ENCODE results near the gene SLC30A2.
"Not testable (repeated sequence)": the region's sequence is repeated elsewhere in the genome, so short reads cannot be mapped to it uniquely, and the experiment has no call there.

Gene SLC30A2

DNA sequence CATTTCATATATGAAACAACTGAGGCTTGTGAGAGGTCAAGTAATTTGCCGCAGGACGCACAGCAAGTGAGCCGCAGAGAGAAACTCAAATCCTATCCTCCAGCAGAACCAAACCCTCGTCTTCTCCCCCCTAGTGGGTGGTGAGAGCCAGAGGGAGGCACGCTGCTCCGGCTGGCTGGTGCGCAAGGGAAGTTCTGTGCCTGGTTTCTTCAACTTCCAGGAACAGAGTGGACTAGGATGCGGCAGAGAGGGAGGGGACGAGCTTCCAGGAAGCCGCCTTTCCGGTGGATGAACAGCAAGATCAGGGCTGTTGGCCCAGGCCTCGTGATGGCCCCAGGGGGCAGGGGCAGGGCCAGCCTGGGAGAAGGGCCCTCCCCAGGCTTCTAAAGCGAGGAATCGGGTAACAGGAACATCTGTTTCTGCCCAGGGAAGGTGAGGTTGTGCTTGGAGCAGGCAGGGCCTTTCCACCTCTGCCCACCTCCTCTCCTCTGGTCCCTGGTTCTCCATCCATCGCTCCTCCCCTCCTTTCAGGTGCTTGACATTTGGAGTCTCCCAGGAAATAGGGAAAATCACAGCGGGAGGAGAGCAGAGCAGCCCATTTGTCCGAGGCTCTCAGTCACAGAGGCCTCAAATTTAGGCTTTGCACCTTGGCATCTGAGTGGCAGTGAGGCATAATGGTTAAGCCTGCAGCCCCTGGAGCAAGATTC is 48.9 kb upstream of the SLC30A2 start (continued):
- no peak for TF ChIP-seq PRDM2 (tag by site-specific recombination; IDR thresholded peaks at IDR 0.05; ENCODE audit: borderline replicate concordance)
- TF ChIP-seq ZNF223 (tag by site-specific recombination; IDR thresholded peaks at IDR 0.05), result no peak
- peak; percentile 59; the same call in 1 of the 2 replicates for TF ChIP-seq ZNF561 (tag by site-specific recombination; IDR thresholded peaks at IDR 0.05; ENCODE audit: borderline replicate concordance)
- TF ChIP-seq IKZF3 (tag by site-specific recombination; IDR thresholded peaks at IDR 0.05), result 0 out of 2 replicates have a peak, but pooled peaks have one; percentile 28

GRCh38 chr1:26094076-26094669 is 48.3 kb upstream of the SLC30A2 start:
- Histone ChIP-seq H3K4me3 (ENCODE audit: low read depth, low read length) (no peak overlapping the region), H3K9me3 (ENCODE audit: control insufficient read depth, insufficient read depth, low read depth, low read length) (no peaks in the 10 kb centered on the region), H3K4me1 (ENCODE audit: control insufficient read depth, insufficient read depth, low read length) (no peaks in the 10 kb centered on the region), H3K27ac (ENCODE audit: extremely low read depth, low read depth, low read length) (no peak overlapping the region), H3K36me3 (ENCODE audit: control insufficient read depth in 2 of 2, insufficient read depth in 1 of 2, low read length in 2 of 2) (no peaks in the 10 kb centered on the region)
- POLR2A ChIA-PET, result interaction anchor here (0.7 kb wide), 1 partner anchor 36 kb away, joined by 4 read pairs; no protein-coding TSS in a partner anchor
- CTCF ChIA-PET, result no interaction called here
- peak; percentile 22; the same call in 1 of the 2 replicates for TF ChIP-seq ZBTB20 (tag by site-specific recombination; IDR thresholded peaks at IDR 0.05)
- peak; percentile 47 for TF ChIP-seq SCRT2 (tag by site-specific recombination; IDR thresholded peaks at IDR 0.05)
- TF ChIP-seq, protein P1, sequence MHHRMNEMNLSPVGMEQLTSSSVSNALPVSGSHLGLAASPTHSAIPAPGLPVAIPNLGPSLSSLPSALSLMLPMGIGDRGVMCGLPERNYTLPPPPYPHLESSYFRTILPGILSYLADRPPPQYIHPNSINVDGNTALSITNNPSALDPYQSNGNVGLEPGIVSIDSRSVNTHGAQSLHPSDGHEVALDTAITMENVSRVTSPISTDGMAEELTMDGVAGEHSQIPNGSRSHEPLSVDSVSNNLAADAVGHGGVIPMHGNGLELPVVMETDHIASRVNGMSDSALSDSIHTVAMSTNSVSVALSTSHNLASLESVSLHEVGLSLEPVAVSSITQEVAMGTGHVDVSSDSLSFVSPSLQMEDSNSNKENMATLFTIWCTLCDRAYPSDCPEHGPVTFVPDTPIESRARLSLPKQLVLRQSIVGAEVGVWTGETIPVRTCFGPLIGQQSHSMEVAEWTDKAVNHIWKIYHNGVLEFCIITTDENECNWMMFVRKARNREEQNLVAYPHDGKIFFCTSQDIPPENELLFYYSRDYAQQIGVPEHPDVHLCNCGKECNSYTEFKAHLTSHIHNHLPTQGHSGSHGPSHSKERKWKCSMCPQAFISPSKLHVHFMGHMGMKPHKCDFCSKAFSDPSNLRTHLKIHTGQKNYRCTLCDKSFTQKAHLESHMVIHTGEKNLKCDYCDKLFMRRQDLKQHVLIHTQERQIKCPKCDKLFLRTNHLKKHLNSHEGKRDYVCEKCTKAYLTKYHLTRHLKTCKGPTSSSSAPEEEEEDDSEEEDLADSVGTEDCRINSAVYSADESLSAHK (tag by site-specific recombination; IDR thresholded peaks at IDR 0.05), result no peak
- TF ChIP-seq GLIS1 (tag by site-specific recombination; IDR thresholded peaks at IDR 0.05), result no peak

- POLR2A ChIA-PET; H3K36me3 ChIP-seq (ENCODE audit: control insufficient read depth in 2 of 2, insufficient read depth in 1 of 2, low read length in 2 of 2); H3K27ac ChIP-seq (ENCODE audit: extremely low read depth, low read depth, low read length); CTCF ChIA-PET; H3K4me1 ChIP-seq (ENCODE audit: control insufficient read depth, insufficient read depth, low read length); H3K9me3 ChIP-seq (ENCODE audit: control insufficient read depth, insufficient read depth, low read depth, low read length); H3K4me3 ChIP-seq (ENCODE audit: low read depth, low read length): not testable (repeated sequence)
Observed at GRCh38 chr1:26093569-26093968, 47.7 kb upstream of the SLC30A2 start.

DNA sequence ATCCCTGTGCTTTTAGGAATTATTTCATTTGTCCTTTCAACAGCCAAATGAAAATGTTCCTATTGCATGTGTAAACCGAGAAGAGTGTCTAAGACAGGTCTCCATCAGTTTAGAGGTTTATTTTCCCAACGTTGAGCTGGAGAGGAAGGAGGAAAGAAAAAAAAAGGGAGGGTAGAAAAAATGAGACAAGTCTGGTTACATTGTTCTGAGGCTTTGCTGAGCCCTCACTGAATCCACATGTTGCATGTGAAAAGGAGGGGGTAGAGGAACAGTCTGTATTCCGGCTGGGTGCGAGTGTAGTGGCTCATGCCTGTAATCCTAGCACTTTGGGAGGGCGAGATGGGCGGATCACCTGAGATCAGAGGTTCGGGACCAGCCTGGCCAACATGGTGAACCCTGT is 46.5 kb upstream of the SLC30A2 start:
- no peaks in the 10 kb centered on the region for H3K36me3 ChIP-seq (ENCODE audit: control insufficient read depth in 2 of 2, insufficient read depth in 1 of 2, low read length in 2 of 2)
- ChIA-PET POLR2A (no interaction called here), CTCF (interaction anchor here (1.0 kb wide), 1 partner anchor 9 kb away, joined by 4 read pairs; no protein-coding TSS in a partner anchor)
- no peak overlapping the region for H3K27ac ChIP-seq (ENCODE audit: extremely low read depth, low read depth, low read length)
- no peaks in the 10 kb centered on the region for H3K9me3 ChIP-seq (ENCODE audit: control insufficient read depth, insufficient read depth, low read depth, low read length)
- no peaks in the 10 kb centered on the region for H3K4me1 ChIP-seq (ENCODE audit: control insufficient read depth, insufficient read depth, low read length)
- no peak overlapping the region for H3K4me3 ChIP-seq (ENCODE audit: low read depth, low read length)
- TF ChIP-seq ZNF561 (tag by site-specific recombination; IDR thresholded peaks at IDR 0.05; ENCODE audit: borderline replicate concordance), result no peak
- TF ChIP-seq, protein P2, sequence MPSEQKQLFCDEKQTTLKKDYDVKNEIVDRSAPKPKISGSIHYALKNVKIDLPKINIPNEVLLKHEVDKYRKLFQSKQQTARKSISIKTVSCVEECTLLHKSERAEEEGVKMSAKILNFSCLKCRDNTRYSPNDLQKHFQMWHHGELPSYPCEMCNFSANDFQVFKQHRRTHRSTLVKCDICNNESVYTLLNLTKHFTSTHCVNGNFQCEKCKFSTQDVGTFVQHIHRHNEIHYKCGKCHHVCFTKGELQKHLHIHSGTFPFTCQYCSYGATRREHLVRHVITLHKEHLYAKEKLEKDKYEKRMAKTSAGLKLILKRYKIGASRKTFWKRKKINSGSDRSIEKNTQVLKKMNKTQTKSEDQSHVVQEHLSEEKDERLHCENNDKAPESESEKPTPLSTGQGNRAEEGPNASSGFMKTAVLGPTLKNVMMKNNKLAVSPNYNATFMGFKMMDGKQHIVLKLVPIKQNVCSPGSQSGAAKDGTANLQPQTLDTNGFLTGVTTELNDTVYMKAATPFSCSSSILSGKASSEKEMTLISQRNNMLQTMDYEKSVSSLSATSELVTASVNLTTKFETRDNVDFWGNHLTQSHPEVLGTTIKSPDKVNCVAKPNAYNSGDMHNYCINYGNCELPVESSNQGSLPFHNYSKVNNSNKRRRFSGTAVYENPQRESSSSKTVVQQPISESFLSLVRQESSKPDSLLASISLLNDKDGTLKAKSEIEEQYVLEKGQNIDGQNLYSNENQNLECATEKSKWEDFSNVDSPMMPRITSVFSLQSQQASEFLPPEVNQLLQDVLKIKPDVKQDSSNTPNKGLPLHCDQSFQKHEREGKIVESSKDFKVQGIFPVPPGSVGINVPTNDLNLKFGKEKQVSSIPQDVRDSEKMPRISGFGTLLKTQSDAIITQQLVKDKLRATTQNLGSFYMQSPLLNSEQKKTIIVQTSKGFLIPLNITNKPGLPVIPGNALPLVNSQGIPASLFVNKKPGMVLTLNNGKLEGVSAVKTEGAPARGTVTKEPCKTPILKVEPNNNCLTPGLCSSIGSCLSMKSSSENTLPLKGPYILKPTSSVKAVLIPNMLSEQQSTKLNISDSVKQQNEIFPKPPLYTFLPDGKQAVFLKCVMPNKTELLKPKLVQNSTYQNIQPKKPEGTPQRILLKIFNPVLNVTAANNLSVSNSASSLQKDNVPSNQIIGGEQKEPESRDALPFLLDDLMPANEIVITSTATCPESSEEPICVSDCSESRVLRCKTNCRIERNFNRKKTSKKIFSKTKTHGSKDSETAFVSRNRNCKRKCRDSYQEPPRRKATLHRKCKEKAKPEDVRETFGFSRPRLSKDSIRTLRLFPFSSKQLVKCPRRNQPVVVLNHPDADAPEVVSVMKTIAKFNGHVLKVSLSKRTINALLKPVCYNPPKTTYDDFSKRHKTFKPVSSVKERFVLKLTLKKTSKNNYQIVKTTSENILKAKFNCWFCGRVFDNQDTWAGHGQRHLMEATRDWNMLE (tag by site-specific recombination; conservative IDR thresholded peaks at IDR 0.05; ENCODE audit: low read depth), result no peak
- no peak for TF ChIP-seq ZNF239 (tag by site-specific recombination; IDR thresholded peaks at IDR 0.05)
- TF ChIP-seq SCRT2 (tag by site-specific recombination; IDR thresholded peaks at IDR 0.05), result peak; percentile 93
- peak; percentile 80 for TF ChIP-seq SCRT1 (tag by site-specific recombination; IDR thresholded peaks at IDR 0.05; ENCODE audit: borderline replicate concordance)
- TF ChIP-seq, protein P3, sequence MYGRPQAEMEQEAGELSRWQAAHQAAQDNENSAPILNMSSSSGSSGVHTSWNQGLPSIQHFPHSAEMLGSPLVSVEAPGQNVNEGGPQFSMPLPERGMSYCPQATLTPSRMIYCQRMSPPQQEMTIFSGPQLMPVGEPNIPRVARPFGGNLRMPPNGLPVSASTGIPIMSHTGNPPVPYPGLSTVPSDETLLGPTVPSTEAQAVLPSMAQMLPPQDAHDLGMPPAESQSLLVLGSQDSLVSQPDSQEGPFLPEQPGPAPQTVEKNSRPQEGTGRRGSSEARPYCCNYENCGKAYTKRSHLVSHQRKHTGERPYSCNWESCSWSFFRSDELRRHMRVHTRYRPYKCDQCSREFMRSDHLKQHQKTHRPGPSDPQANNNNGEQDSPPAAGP (tag by site-specific recombination; IDR thresholded peaks at IDR 0.05), result no peak
